ENCODE results near the gene TRIOBP. TPM values are rescaled to one million over a fixed set of nuclear protein-coding genes. Genes with fewer than 3 reads are reported as not detected.
"Not testable (repeated sequence)": the region's sequence is repeated elsewhere in the genome, so short reads cannot be mapped to it uniquely, and the experiment has no call there.

TRIOBP gene, protein sequence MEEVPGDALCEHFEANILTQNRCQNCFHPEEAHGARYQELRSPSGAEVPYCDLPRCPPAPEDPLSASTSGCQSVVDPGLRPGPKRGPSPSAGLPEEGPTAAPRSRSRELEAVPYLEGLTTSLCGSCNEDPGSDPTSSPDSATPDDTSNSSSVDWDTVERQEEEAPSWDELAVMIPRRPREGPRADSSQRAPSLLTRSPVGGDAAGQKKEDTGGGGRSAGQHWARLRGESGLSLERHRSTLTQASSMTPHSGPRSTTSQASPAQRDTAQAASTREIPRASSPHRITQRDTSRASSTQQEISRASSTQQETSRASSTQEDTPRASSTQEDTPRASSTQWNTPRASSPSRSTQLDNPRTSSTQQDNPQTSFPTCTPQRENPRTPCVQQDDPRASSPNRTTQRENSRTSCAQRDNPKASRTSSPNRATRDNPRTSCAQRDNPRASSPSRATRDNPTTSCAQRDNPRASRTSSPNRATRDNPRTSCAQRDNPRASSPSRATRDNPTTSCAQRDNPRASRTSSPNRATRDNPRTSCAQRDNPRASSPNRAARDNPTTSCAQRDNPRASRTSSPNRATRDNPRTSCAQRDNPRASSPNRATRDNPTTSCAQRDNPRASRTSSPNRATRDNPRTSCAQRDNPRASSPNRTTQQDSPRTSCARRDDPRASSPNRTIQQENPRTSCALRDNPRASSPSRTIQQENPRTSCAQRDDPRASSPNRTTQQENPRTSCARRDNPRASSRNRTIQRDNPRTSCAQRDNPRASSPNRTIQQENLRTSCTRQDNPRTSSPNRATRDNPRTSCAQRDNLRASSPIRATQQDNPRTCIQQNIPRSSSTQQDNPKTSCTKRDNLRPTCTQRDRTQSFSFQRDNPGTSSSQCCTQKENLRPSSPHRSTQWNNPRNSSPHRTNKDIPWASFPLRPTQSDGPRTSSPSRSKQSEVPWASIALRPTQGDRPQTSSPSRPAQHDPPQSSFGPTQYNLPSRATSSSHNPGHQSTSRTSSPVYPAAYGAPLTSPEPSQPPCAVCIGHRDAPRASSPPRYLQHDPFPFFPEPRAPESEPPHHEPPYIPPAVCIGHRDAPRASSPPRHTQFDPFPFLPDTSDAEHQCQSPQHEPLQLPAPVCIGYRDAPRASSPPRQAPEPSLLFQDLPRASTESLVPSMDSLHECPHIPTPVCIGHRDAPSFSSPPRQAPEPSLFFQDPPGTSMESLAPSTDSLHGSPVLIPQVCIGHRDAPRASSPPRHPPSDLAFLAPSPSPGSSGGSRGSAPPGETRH (N-terminal part only)
- 233 and 274 TPM in 2 replicates for total RNA-seq (2014; rRNA removed; shearing (Covaris generic); ENCODE audit: low replicate concordance)

DNA sequence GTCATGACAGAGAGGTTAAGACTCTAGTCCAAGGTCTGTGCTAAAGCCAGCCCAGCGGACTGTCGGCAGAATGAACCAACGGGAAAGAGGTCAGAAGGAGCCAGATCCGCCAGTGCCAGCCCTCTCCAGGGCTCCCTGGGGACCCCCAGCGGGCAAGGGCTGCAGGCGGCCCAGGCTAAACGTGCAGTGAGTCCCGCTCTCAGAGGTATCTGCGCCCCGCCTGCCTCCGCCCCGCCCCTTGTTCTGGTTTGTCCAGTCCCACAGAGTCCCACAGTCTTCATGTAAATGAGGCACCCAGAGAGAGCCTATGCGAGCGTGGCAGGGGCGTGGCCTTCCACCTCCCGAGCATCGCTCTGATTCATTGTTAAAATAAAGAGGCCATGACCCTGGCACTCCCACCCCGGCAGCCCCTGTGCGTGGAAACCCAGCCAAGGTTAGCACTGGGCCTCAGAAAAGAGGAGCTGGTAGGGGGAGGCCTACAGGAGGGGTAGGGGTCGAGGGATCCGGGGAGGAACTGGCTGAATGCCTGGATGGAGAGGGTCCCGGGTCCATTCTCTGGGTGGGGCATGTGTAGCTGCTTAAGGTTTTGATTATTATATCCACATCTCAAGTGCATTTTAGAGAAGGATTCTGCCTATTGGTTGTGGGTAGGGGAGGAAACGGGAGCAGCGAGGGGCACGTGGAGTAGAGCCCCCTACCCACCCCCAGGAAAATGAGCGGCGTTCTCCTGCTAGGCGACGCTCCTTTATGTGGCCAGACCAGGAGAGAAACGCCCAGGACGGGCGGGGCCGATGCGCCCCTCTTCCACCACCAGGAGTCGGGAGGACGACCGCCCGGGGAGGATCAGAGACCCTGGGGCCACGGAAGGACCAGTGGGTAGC lies at the start of gene TRIOBP:
TSS of gene TRIOBP (plus strand) at position 392 of the 881 bp plus-strand sequence. CDS start 4,318 bp downstream, outside the sequence.
- peak; percentile 99 for DNase-seq (ENCODE audit: low read depth)
- in situ Hi-C loops (cut with HindIII; ENCODE audit: low pct_unique_long_range_greater_than_20kb, low sequenced_read_pairs): no loop called here

DNA sequence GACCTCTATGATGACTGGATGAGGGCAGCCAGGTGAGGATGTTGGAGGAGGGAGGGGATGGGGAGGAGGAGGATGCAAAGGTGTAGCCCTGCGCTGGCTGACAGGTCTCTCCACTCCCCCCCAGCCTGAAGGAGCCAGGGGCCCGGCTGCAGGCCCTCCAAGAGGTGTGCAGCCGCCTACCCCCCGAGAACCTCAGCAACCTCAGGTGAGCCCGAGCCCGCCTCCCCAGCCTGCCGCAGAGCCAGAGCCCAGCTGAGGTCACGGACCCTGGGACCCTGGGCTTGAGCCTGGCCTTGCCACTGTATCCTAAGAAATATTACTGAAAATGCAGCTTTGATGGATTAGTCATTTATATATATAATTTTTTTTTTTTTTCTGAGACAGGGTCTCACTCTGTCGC lies 49.5 kb upstream of the TRIOBP start:
- no peak for DNase-seq (ENCODE audit: low read depth)
- in situ Hi-C loops (cut with HindIII; ENCODE audit: low pct_unique_long_range_greater_than_20kb, low sequenced_read_pairs): no loop called here

DNA sequence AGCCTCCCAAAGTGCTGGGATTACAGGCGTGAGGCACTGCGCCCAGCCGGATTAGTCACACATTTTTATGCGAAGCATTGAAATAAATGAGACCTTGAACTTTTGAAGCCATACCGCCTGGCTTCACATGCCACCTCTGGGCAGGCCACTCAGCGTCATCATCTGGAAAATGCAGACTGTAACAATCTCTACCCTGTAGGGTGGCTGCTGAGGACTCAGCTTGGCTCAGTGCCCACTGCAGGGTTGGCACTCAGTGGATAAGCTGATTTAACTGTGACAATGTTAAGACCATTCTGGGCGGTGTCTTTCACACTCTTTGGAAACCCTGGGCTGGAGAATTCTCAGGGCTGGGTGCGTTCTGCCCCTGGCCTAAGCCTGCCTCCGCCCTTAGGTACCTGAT lies 48.9 kb upstream of the TRIOBP start:
- peak; percentile 94 for DNase-seq (ENCODE audit: low read depth)
- in situ Hi-C loops (cut with HindIII; ENCODE audit: low pct_unique_long_range_greater_than_20kb, low sequenced_read_pairs): no loop called here

DNA sequence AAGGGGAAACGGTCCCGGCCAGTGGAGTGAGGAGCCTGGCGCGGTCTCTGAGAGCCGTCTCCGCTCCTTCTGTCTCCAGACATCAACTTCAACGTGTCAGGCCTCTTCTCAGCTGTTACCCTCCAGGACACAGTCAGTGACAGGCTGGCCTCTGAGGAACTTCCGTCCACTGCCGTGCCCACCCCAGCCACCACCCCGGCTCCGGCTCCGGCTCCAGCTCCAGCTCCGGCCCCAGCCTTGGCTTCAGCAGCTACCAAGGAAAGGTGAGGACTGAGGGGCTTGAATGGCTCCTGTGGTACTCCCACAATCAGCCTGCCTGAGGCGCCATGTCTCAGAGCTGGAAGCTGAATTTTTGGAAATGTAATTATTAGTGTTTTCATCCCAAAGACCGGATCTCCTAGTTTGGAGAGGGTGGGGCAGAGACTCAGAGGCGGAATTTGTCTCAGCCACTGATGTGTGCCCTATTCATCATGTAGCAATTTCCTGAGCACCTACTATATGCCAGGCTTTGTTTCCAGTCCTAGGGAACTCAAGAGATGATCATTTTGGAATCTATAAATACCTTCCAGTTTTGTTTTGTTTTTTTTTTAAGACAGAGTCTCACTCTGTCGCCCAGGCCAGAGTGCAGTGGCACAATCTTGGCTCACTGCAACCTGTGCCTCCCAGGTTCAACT lies 46.2 kb upstream of the TRIOBP start:
- DNase-seq (ENCODE audit: low read depth): no peak
- in situ Hi-C loops (cut with HindIII; ENCODE audit: low pct_unique_long_range_greater_than_20kb, low sequenced_read_pairs): no loop called here

DNA sequence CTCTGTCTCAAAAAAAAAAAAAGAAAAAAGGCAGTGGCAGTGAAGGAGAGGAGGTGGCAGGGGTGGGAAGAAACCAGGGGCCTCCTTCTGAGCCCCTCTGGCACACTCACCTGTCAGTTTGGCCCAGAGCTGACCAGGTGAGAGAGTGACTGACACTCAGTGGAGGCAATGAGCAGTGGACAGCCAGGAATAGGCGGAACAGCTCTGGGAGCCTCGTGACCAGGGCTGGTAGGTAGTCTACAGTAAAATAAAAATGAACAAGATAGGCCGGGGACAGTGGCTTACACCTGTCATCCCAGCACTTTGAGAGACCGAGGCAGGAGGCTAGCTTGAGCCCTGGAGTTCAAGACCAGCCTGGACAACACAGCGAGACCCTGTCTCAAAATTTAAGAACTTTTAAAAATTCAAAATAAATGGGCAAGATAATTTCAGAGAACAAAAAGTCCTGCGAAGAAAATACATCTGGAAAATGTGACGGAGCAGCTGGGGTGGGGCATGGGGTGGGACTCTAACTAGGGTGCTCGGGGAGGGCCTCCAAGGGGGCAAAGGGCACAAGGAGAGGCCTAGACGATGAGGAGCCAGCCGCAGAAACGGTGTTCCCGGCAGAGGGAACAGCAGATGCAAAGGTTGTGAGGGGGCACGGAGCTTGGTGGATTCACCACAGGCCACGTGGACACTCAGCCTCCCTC lies 42.1 kb upstream of the TRIOBP start:
- DNase-seq (ENCODE audit: low read depth): no peak
- in situ Hi-C loops (cut with HindIII; ENCODE audit: low pct_unique_long_range_greater_than_20kb, low sequenced_read_pairs): no loop called here

DNA sequence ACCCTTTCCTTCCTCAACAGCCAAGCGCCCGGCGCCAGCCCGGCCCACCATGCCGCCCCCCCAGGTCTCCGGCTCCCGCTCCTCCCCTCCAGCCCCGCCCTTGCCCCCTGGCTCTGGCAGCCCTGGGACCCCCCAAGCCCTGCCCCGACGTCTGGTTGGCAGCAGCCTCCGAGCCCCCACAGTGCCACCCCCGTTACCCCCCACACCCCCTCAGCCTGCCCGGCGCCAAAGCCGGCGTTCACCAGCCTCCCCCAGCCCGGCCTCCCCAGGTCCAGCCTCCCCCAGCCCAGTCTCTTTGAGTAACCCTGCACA lies 41.6 kb upstream of the TRIOBP start:
- DNase-seq (ENCODE audit: low read depth): no peak
- in situ Hi-C loops (cut with HindIII; ENCODE audit: low pct_unique_long_range_greater_than_20kb, low sequenced_read_pairs): no loop called here

DNA sequence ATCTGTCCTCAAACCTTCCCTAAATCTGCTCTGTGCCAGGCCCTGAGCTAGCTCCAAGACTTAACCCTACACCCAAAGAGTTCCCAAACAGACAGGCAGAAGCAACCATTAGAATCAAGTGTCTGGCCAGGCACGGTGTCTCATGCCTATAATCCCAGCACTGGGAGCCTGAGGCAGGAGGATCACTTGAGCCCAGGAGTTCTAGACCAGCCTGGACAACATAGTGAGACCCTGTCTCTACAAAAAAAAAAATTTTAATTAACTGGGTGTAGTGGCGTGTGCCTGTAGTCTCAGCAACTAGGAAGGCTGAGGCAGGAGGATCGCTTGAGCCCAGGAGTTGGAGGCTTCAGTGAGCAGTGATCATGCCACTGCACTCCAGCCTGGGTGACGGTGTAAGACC lies 40.3 kb upstream of the TRIOBP start:
- in situ Hi-C loops (cut with HindIII; ENCODE audit: low pct_unique_long_range_greater_than_20kb, low sequenced_read_pairs); DNase-seq (ENCODE audit: low read depth): not testable (repeated sequence)

DNA sequence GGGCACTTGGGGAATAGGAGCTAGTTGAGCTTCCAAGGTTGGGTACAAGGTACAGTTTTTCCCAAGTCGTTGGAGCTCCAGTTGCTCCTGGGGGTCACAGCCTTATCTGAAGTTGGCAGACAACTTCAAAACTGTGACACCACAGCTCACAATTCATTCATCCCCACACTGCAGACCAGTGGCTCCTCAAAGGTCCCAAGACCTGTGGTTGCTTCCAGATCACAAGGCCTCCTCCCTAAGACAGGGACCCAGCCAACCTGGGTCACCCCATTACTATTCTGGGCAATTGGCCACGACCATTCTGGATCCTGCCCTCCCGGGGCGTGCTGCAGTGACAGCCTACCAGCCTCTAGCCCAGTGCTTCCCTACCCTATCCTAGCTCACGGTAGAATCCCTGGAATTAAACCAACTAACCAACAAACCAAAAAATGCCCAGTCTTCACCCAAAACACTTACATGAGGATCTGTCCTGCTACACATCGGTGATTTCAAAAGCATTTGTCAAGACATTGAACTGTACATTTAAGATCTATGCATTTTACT lies 39.2 kb upstream of the TRIOBP start:
- in situ Hi-C loops (cut with HindIII; ENCODE audit: low pct_unique_long_range_greater_than_20kb, low sequenced_read_pairs): no loop called here

DNA sequence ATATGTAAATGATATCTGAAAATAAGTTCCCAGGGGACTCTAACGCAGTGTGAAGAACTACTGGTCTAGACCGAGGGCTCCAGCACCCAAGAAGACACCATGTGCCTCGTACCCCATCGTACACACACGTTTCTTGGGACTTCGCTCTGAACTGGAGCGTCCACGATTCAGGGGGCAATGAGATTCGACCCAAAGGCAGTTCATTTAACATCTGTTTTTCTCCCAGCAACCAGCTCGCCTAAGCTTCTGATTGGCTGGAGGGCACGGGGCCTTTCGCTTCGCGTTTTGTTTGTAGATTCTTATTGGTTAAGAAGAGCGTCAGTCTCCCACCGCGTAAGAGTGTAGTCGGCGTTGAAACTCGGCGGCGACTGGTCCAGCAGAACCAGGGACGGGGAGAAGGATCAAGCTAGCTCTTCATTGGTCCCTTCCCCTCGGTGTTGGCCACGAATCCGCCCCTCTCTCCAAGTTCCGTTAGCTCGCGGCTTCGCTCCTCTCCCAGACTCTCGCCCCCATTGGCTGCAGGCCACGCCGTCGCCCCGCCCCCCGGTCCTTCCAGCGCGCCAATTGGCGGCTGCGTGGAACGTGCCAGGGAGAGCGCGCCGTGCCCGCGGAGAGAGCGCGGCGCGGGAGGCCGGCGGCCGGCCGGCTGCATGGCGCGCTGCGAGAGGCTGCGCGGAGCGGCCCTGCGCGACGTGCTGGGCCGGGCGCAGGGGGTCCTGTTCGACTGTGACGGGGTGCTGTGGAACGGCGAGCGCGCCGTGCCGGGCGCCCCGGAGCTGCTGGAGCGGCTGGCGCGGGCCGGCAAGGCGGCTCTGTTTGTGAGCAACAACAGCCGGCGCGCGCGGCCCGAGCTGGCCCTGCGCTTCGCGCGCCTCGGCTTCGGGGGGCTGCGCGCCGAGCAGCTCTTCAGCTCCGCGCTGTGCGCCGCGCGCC lies 38.4 kb upstream of the TRIOBP start, which contains the start of gene PDXP:
TSS of gene PDXP (plus strand) at position 591 of the 933 bp plus-strand sequence. CDS start at position 651, 60 bp downstream.
- in situ Hi-C loops (cut with HindIII; ENCODE audit: low pct_unique_long_range_greater_than_20kb, low sequenced_read_pairs): no loop called here
- peak; percentile 100 for DNase-seq (ENCODE audit: low read depth)

More for the DNA sequence above, 39.2 kb upstream of the TRIOBP start:
- peak; percentile 54 for DNase-seq (ENCODE audit: low read depth)

DNA sequence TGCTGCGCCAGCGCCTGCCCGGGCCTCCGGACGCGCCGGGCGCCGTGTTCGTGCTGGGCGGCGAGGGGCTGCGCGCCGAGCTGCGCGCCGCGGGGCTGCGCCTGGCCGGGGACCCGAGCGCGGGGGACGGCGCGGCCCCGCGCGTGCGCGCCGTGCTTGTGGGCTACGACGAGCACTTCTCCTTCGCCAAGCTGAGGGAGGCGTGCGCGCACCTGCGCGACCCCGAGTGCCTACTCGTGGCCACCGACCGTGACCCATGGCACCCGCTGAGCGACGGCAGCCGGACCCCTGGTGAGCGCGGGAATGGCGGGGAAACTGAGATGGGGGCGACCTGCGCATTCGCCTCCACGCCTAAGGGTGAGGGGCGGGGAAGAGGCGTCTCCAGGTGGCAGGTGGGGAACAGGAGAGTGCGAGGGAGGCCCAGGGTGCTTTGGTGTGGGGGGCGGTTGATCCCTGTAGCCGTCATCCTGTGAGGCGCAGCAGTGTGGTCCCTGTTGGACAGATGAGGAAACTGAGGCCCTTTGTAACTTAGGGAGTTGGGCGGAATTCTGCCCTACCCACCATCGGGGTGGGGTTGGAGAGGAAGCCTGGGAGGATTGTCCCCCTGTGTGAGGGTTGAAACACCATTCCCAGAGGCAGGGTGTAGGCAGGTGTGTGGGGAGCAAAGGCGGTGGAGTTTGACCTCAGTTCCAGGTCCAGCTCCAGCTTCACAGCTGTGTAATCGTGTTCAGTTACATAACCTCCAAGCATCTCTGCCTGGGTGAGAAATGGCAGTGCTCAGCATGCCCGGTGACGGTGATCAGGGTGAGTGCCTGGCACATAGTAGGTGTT lies 37.6 kb upstream of the TRIOBP start:
- in situ Hi-C loops (cut with HindIII; ENCODE audit: low pct_unique_long_range_greater_than_20kb, low sequenced_read_pairs): no loop called here
- no peak for DNase-seq (ENCODE audit: low read depth)

DNA sequence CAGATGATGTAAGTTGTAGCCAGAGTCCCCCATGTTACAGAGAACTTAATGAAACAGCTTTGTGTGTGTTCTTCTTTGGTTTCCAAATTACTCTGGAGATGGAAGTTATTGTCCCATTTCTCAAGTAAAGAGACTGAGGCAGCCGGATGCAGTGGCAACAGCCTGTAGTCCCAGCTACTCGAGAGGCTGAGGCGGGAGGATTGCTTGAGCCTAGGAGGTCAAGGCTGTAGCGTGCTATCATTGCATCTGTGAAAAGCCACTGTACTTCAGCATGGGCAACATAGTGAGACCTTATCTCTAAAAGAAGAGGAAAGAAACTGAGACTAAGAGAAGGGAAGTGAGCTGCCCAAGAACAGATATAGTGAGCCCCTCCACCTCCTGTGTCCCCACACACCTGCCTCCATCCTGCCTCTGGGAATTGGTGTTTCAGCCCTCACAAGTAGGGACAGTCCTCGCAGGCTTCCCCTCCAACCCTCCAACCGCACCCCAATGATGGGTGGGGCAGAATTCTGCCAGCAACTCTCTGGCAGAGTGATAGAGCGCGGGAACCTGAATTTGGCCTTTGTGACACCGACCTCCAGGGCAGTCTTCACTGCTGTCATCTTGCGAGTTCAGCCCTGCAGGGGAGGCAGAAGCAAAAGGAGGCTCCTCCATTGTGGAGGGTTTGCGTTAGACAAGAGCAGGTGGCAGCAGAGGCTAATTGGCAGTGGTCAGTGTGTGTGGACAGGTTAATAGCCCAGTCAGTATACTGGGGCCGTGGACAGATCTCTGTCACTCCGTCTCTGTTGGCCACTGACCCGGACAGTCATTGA lies 36.7 kb upstream of the TRIOBP start:
- in situ Hi-C loops (cut with HindIII; ENCODE audit: low pct_unique_long_range_greater_than_20kb, low sequenced_read_pairs): no loop called here
- no peak for DNase-seq (ENCODE audit: low read depth)

DNA sequence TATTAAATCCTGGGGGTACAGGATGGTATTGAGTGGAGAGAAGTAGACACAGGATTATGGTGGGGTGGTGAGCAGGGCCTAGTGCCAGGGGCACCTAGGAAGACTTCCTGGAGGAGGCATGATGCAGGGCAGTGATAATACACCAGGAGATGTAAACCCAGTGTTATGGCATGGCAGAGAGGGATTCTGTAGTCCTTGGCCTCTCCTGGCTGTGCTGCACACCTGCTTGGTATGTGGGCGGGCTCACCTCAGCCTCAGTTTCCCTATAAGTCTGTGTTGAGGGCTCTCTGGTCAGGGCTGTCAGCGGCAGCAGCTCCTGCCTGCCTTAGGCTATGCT lies 36.2 kb upstream of the TRIOBP start:
- in situ Hi-C loops (cut with HindIII; ENCODE audit: low pct_unique_long_range_greater_than_20kb, low sequenced_read_pairs): no loop called here
- no peak for DNase-seq (ENCODE audit: low read depth)

DNA sequence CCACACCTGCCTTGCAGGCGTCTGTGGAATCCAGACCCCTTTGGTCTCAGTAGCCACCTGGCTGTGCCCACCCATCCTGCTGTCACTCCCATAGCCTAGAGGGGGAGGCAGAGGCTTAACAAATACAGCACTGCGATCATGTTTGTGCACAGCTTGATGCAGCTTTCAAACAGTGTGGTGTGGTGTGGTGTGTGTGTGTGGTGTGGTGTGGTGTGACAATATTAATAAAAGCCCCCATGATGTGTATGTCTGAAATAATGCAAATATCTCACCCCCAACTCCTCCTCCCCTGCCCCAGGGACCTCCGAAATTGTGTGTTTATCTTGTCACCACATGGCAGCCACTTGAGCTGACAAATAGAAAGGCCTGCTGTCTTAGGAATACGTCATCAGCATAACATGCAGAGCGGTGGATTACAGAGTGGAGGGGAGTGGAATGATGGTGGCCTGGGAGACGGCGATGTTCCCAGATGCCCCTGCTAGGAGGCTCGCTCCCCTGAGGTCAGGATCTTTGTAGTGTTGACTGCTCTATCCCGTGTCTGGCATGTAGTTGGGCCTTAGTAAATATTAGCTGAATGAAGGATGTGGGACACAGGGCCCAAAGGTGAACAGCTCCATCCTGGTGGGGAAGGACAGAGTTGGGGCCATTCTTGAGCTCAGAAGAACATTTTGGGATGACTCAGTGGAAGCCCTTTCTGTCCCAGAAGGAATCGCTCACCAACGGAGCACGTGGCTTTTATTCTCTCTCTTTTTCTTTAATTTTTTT lies 35.5 kb upstream of the TRIOBP start:
- in situ Hi-C loops (cut with HindIII; ENCODE audit: low pct_unique_long_range_greater_than_20kb, low sequenced_read_pairs): no loop called here

More for the DNA sequence above, 35.5 kb upstream of the TRIOBP start:
- peak; percentile 71 for DNase-seq (ENCODE audit: low read depth)
